Activated T-helper 9 cell treated with anti-CD3 and anti-CD28 coated beads, Interleukin-2, amount 50 U/mL, for 16 hours (primary cell): ENCODE data around the gene MAOB.
A peak's percentile ranks its signal among the peaks of the same experiment; 100 is the strongest.
"Not testable (repeated sequence)": the region's sequence is repeated elsewhere in the genome, so short reads cannot be mapped to it uniquely, and the experiment has no call there.

ENCODE experiments used
- DNase-seq: peaks from one replicate; pipeline ENCODE4 v3.0.0-alpha.2; 2020; ENCODE audit warnings: low read depth

The MAOB gene

GRCh38 chrX:43753637-43754036 is 128.6 kb downstream of the MAOB start:
- no peak for DNase-seq

GRCh38 chrX:43750248-43750676 is 132.0 kb downstream of the MAOB start:
- DNase-seq: peak; percentile 15

- DNase-seq: no peak
Observed at GRCh38 chrX:43747476-43747875, 134.8 kb downstream of the MAOB start.

GRCh38 chrX:43745938-43746721 is 136.1 kb downstream of the MAOB start:
- no peak for DNase-seq

- DNase-seq: no peak
Observed at GRCh38 chrX:43744284-43744683, 138.0 kb downstream of the MAOB start.

- no peak for DNase-seq
Observed at GRCh38 chrX:43743100-43743822, 139.0 kb downstream of the MAOB start.

- no peak for DNase-seq
Observed at GRCh38 chrX:43741843-43742573, 140.2 kb downstream of the MAOB start.

- no peak for DNase-seq
Observed at GRCh38 chrX:43735957-43736356, 146.3 kb downstream of the MAOB start.

- no peak for DNase-seq
Observed at GRCh38 chrX:43735534-43735933, 146.7 kb downstream of the MAOB start.

- no peak for DNase-seq
Observed at GRCh38 chrX:43734444-43734843, 147.8 kb downstream of the MAOB start.

GRCh38 chrX:43733699-43734098 is 148.6 kb downstream of the MAOB start:
- DNase-seq: no peak

GRCh38 chrX:43731086-43731485 is 151.2 kb downstream of the MAOB start:
- DNase-seq: no peak

- no peak for DNase-seq
Observed at GRCh38 chrX:43728966-43729365, 153.3 kb downstream of the MAOB start.

- DNase-seq: no peak
Observed at GRCh38 chrX:43728002-43728401, 154.2 kb downstream of the MAOB start.

- not testable (repeated sequence) for DNase-seq
Observed at GRCh38 chrX:43727254-43727653, 155.0 kb downstream of the MAOB start.

GRCh38 chrX:43725227-43725626 is 157.0 kb downstream of the MAOB start:
- DNase-seq: not testable (repeated sequence)

- no peak for DNase-seq
Observed at GRCh38 chrX:43720961-43721360, 161.3 kb downstream of the MAOB start.

- DNase-seq: no peak
Observed at GRCh38 chrX:43720082-43720481, 162.2 kb downstream of the MAOB start.

- DNase-seq: no peak
Observed at GRCh38 chrX:43718956-43719355, 163.3 kb downstream of the MAOB start.

- DNase-seq: no peak
Observed at GRCh38 chrX:43718546-43718945, 163.7 kb downstream of the MAOB start.

GRCh38 chrX:43718081-43718480 is 164.2 kb downstream of the MAOB start:
- DNase-seq: no peak

GRCh38 chrX:43717161-43717560 is 165.1 kb downstream of the MAOB start:
- DNase-seq: no peak

GRCh38 chrX:43716696-43717095 is 165.6 kb downstream of the MAOB start:
- no peak for DNase-seq
